ENCODE measurements around the gene CD244.
"Not testable (repeated sequence)": the region's sequence is repeated elsewhere in the genome, so short reads cannot be mapped to it uniquely, and the experiment has no call there.

The CD244 gene

GRCh38 chr1:160877221-160877620, 14.5 kb upstream of the CD244 start:
- no peak for DNase-seq

GRCh38 chr1:160876311-160876710, 13.6 kb upstream of the CD244 start:
- DNase-seq, result no peak

- not testable (repeated sequence) for DNase-seq
These were observed 12.9 kb upstream of the CD244 start for GRCh38 chr1:160875591-160875990.

GRCh38 chr1:160874935-160875334, 12.2 kb upstream of the CD244 start:
- no peak for DNase-seq

GRCh38 chr1:160868141-160868540, 5.5 kb upstream of the CD244 start:
- DNase-seq, result no peak

GRCh38 chr1:160867651-160868050, 5.0 kb upstream of the CD244 start:
- not testable (repeated sequence) for DNase-seq

GRCh38 chr1:160866695-160867260, 4.1 kb upstream of the CD244 start:
- DNase-seq, result no peak

GRCh38 chr1:160866001-160866694, 3.5 kb upstream of the CD244 start:
- no peak for DNase-seq

GRCh38 chr1:160865337-160865736, 2.6 kb upstream of the CD244 start:
- DNase-seq, result no peak

GRCh38 chr1:160864173-160864572, 1.5 kb upstream of the CD244 start:
- DNase-seq, result no peak

- no peak for DNase-seq
These were observed 1.1 kb upstream of the CD244 start for GRCh38 chr1:160863774-160864131.

GRCh38 chr1:160863061-160863773, 530 bp upstream of the CD244 start:
- DNase-seq, result no peak

GRCh38 chr1:160860840-160861505, 1.7 kb downstream of the CD244 start:
- DNase-seq, result no peak

GRCh38 chr1:160859166-160859565, 3.5 kb downstream of the CD244 start:
- no peak for DNase-seq

GRCh38 chr1:160858507-160858906, 4.2 kb downstream of the CD244 start:
- DNase-seq, result no peak

- DNase-seq, result no peak
These were observed 4.6 kb downstream of the CD244 start for GRCh38 chr1:160858097-160858496.

- DNase-seq, result no peak
These were observed 7.3 kb downstream of the CD244 start for GRCh38 chr1:160855181-160855981.

GRCh38 chr1:160853754-160854153, 8.9 kb downstream of the CD244 start:
- DNase-seq, result no peak

- DNase-seq, result no peak
These were observed 9.7 kb downstream of the CD244 start for GRCh38 chr1:160853014-160853413.

- DNase-seq, result no peak
These were observed 11.7 kb downstream of the CD244 start for GRCh38 chr1:160850993-160851392.

GRCh38 chr1:160850541-160850940, 12.1 kb downstream of the CD244 start:
- DNase-seq, result no peak

GRCh38 chr1:160846281-160846680, 16.4 kb downstream of the CD244 start:
- DNase-seq, result no peak

Data from T-helper 9 cell (primary cell).